Measurements from ENCODE around the gene PAX7.

- TF ChIP-seq CTCF (IDR thresholded peaks at IDR 0.05) = no peak
- TF ChIP-seq EP300 (IDR thresholded peaks at IDR 0.05) = no peak
- no peak for TF ChIP-seq POLR2A (IDR thresholded peaks at IDR 0.05; ENCODE audit: low read depth)
Observed at GRCh38 chr1:18668750-18669404, 38.2 kb downstream of the PAX7 start.
